T-helper 1 cell (primary cell): Measurements from ENCODE around the gene RNF10.
"Not testable (repeated sequence)": the region's sequence is repeated elsewhere in the genome, so short reads cannot be mapped to it uniquely, and the experiment has no call there.

ENCODE experiments used
- DNase-seq, 5 donors: peaks; one replicate each; pipeline ENCODE4 v3.0.0-alpha.2; 2012 to 2020
- total RNA-seq, 4 donors: gene quantifications; one replicate each; lab custom pipeline; 2026; lab: John Stamatoyannopoulos, UW

The RNF10 gene
- total RNA-seq, result 176 to 217 (median 192) reads per million in 4 donors

GRCh38 chr12:120534203-120534702 lies at the start of gene RNF10:
RNF10 (plus strand) TSS chr12:120534356; CDS start chr12:120534812, 456 bp downstream.
- peak; percentile 56 to 89 (median 69) for DNase-seq

GRCh38 chr12:120485961-120486881 lies 47.9 kb upstream of the RNF10 start:
- DNase-seq, result no peak

GRCh38 chr12:120487552-120487951 lies 46.6 kb upstream of the RNF10 start:
- not testable (repeated sequence) for DNase-seq

GRCh38 chr12:120488057-120488640 lies 46.0 kb upstream of the RNF10 start:
- no peak for DNase-seq

- DNase-seq, result no peak
Observed at GRCh38 chr12:120489018-120489417, 45.1 kb upstream of the RNF10 start.

GRCh38 chr12:120490325-120490724 lies 43.8 kb upstream of the RNF10 start:
- DNase-seq, result no peak

GRCh38 chr12:120490833-120491512 lies 43.2 kb upstream of the RNF10 start:
- DNase-seq, result no peak

GRCh38 chr12:120495186-120495730 lies 38.9 kb upstream of the RNF10 start:
- DNase-seq, result no peak

GRCh38 chr12:120495731-120496412 lies 38.3 kb upstream of the RNF10 start, which contains the start of gene DYNLL1:
DYNLL1 (plus strand) TSS chr12:120496113; CDS start chr12:120496422, 309 bp downstream.
- peak; percentile 93 to 96 (median 95) for DNase-seq

GRCh38 chr12:120496413-120497340 lies 37.5 kb upstream of the RNF10 start:
- DNase-seq, result peak; percentile 23 to 52 (median 39)

GRCh38 chr12:120497524-120498150 lies 36.5 kb upstream of the RNF10 start:
- no peak for DNase-seq

- DNase-seq, result no peak
Observed at GRCh38 chr12:120498870-120499515, 35.2 kb upstream of the RNF10 start.

- no peak for DNase-seq
Observed at GRCh38 chr12:120500581-120500980, 33.6 kb upstream of the RNF10 start.

- DNase-seq, result no peak
Observed at GRCh38 chr12:120504587-120504986, 29.6 kb upstream of the RNF10 start.

GRCh38 chr12:120508537-120508936 lies 25.6 kb upstream of the RNF10 start:
- no peak for DNase-seq

- DNase-seq, result no peak
Observed at GRCh38 chr12:120514002-120514401, 20.2 kb upstream of the RNF10 start.

- no peak for DNase-seq
Observed at GRCh38 chr12:120515496-120515895, 18.7 kb upstream of the RNF10 start.

GRCh38 chr12:120519324-120519723 lies 14.8 kb upstream of the RNF10 start:
- not testable (repeated sequence) for DNase-seq

GRCh38 chr12:120522568-120522967 lies 11.6 kb upstream of the RNF10 start:
- DNase-seq, result no peak
